Activated effector memory CD4-positive, alpha-beta T cell treated with anti-CD3 and anti-CD28 coated beads, Interleukin-2, amount 50 U/mL, for 16 hours (primary cell): ENCODE data around the gene SELENOO.
A peak's percentile ranks its signal among the peaks of the same experiment; 100 is the strongest.

Experiments
- DNase-seq: peaks from one replicate; pipeline ENCODE4 v3.0.0-alpha.2; 2020

SELENOO gene

DNA sequence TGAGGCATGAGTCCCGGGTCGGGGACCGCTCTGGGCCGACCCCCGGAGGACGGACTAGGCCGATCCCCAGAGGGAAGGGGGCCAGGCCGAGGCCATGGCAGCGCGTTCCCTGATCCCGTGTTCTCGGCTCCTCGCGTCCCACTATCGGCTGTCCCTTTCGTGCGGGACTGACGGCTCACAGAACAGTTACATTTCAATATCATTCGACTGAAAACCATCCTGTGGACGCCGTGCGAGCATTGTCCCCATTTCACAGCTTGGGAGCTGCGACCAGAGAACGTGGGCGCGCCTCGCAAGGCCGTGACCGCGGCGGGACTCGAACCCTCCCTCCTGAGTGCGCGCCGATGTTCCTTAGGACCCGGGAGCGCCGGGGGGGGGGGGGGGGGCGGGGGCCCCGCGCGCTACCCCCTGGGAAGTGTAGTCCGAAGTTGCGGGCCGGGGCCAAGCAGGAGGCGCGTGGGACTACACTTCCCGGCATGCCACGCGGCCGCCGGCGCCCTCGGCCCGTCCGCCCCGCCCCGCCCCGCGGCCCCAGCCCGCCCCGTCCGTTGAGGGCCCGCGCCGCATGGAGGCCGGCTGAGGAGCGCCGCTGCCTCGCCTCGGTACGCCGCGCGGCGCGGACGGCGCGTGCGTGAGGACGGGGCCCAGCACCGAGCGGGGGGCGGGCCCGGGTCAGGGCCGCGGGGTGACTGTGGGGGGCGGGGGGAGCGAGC lies 15.3 kb upstream of the SELENOO start, which contains the start of gene TRABD:
Gene TRABD (plus strand): TSS at position 539 of the 713 bp plus-strand sequence. CDS start 7,148 bp downstream, outside the sequence.
- DNase-seq, result peak; percentile 96

DNA sequence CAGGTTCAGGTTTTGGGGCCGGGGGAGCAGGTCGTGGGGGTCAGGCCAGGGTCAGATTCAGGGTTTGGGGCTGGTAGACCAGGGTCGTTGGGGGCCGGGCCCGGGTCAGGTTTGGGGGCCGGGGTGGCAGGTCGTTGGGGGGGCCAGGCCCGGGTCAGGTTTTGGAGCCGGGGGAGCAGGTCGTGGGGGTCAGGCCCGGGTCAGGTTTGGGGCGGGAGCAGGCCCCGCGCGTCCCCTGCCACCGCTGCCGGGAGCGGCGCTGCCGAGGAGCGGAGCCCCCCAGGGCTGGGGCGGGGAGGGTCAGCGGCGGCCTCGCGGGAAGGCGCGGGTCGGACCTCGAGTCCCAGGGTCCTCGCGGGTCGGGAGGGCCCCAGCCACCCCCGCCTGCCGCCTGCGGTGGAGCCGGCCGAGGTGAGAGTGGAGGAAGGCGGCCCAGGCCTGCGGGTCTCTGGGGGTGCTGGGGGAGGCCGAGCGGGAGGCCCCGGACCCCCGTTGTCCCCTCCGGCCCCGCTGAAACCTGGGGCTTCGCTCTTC lies 14.6 kb upstream of the SELENOO start:
- DNase-seq, result no peak

DNA sequence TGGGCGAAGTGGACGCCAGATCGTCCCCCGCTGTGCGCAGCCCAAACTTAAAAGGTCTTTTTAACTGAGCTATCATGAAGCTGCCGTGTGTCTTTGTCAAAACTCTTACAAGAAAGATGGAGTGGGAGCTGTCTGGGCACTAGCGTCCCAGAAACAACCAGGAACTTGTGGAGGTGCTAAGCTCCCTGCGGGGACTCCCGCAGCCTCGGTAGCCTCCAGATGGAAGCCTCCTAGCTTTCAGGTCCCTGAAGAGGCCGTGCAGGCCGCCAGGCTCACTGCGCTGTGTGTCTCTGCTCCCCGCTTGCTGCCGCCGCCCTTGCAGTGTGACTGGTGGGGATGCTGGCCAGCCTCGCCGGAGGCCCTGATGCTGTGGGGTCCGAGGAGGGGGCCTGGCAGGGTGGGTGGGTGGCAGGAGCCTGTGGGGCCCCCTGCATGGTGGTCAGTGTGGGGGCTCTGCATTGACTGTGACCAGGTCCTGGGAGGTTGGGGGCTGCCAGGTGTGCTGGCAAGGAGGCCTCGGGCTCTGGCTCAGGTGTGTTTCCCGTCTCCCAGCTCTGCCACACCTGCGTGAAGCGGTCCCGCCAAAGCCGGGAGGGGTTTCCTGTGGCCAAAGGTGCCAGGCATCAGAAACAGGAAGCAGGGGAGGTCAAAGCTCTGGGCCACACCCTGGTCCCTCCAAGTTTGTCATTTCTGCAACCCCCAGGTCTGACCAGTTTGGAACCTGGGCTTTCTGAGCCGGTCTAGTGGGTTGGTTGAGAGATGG lies 13.9 kb upstream of the SELENOO start:
- no peak for DNase-seq

DNA sequence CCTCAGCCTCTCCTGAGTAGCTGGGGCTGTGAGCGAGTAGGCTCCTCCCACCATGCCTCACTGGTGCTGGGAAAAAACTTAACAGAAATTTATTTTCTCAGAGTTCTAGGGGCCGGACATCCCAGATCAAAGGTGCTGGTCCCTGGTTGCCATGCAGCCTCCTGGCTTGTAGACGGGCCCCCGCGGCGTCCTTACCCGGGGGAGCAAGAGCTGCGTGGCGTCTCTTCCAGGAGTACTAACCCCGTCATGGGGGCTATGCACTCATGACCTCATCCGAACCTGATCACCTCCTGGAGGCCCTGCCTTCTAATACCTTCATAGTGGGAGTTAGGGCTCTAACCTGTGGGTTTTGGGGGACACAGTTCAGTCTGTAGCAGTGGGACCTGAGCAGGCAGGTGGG lies 12.5 kb upstream of the SELENOO start:
- no peak for DNase-seq

DNA sequence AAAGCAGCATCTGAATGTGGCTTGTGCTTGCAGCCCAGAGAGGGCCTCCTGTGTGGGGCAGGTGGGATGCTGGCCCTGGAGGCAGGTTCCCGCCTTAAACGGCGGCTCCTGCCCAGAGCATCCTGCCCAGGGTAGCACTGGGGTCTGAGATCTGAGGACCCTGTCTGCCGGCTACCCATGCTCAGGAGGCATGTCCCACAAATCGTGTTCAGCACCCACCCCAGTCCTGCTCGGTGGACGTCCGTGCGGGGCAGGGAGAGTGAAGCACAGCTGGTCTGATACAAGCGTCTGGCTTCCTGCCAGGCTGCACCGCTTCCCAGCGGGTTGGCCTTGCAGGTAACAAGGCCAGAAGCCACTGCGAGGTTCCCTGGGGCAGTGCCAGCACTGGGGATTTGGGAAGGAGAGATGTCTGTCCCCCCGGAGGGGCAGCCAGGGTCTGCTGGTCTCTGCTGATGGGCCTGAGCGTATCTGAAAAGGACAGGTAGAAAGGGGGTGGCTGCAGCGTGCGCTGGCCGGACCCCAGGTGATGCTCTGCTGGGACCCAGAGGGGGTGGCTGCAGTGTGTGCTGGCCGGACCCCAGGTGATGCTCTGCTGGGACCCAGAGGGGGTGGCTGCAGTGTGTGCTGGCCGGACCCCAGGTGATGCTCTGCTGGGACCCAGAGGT lies 11.5 kb upstream of the SELENOO start:
- no peak for DNase-seq

DNA sequence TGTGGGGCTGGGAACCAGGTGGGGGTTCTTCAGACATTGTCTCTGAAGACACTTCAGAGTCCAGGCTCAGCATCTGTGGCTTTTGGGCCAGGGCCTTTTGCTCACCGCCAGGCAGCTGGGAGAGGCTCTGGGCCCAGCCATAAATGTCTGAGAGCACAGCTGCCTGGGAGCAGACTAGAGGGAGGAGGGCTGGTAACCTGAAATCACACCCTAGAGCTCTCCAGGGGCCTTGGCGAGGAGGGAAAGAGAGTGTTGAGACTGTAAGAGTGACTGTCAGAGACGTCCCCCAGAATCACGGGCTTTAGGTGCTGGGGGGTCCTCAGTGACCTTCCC lies 11.0 kb upstream of the SELENOO start:
- no peak for DNase-seq

DNA sequence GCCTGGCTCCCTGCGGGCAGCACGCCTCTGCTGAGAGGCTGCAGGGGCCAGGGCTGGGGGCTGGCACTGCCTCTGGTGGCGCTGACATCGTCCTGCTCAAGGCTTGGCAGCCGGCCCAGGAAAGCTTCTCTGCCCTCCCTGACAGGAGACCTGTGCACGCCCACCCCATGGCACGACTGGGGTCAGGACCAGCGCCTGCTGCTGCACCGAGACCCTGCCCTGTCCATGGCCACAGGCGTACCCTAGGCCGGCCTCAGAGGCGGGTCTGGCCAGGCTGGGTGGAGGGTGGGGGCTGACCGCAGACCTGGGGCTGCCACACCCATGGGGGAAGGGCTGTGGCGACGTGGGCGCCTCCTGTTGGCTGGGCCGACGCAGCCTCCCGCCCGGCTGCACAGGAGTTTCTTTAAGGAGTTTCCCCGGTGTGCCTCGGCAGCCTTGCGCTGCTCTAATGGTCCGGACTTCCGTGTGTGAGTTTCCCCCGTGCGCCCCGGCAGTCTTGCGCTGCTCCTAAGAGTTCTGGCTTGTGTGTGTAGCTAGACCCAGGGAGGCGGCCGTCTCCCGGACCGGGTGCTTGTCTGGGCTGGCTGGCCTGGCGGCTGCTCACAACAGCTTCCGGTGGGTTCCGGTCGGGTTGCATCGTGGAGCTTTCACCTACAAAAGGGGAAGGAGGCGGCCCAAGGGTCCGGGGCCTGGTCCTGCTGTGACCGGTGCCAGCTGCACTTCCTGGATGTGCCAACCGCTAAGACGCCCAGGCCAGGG lies 10.4 kb upstream of the SELENOO start:
- DNase-seq, result peak; percentile 91

DNA sequence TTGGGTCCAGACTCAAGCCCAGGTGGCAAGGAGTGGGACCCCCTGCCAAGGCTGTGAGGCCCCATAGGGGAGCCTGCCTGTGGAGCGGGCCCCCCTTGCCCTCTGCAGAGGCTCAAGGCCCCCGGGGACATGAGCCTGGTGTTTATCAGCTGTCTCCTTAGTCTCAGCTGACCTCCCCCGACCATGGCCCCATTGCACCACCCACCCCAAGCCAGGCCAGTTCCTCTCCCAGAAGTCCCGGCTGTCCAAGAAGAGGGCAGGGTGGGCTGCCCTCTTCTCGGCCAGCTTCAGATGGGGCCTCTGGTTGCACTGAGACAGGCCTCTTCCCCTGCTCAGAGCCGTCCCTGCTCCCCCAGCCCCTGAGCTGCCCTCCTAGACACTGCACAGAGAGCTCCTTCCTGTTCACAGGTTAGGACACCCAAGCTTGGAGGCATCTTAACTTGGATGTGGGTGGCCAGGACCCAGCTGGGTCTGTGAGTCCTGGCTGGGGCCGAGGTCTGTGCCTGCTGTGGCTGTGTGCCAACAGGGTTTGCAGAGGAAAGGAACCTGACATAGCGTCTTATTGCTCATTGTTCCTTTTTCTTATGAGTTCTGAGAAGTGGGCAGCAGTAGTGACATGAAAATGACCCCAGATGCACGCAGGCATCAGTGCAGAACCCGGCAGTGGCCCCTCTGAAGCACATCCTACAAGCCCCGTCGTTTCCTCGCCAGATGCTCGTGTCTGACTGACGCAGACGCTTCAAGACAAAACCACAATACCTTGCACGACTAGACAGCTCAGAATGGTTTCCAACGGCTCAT lies 9.7 kb upstream of the SELENOO start:
- peak; percentile 89 for DNase-seq

DNA sequence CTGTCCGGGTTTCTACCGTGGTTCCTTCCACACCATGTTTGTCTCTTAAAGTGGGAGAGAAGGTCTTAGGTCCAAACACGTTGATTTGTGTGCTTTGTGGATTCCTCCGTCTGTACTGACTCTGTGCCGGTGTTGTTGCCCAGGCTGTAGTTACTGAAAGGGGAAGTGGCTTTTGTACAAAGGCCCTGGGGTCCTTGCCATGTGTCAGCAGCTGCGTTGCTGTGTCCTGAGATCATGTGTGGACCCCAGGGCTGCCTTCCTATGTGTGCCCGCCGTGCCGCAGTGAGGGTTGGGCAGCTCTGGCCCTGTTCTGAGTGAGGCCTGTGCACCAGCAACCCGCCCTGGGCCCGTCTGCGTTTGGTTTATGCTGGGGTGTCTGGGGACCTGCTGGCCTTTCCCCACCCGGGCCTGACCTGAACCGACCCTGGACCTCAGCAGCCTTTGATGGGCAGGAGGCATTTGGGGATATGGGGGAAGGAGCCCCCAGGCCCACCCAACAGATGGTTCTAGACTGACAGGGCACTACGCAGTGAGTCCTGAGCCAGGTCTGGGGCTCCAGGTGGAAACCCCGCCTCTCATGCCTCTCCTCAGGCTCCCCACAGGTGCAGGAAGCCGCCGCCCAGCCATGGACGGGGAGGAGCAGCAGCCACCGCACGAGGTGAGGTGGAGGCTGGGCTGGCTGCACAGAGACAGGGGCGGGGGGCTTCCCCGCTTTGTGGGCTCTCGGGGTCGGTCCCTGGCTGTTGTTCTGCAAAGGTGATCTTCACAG lies 8.2 kb upstream of the SELENOO start:
- DNase-seq, result peak; percentile 76

DNA sequence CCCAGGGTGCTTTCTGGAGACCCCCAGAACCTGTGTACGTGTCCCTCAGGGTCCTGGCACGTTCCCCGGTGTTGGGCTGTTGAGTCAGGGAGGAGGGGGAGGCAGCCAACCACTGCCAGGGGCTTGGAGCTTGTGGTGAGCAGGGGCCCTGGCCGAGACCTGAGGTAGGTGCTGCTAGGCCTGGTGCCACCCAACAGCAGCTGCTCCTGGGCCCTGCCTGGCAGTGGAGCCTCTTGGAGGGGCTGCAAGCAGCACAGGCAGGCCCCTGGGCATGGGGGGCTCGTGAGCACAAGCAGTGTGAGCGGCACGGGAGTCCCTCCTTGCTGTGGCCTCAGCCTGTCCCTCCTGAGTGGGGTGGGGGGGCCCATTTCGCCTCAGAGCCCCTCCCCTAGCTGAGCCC lies 7.2 kb upstream of the SELENOO start:
- no peak for DNase-seq

DNA sequence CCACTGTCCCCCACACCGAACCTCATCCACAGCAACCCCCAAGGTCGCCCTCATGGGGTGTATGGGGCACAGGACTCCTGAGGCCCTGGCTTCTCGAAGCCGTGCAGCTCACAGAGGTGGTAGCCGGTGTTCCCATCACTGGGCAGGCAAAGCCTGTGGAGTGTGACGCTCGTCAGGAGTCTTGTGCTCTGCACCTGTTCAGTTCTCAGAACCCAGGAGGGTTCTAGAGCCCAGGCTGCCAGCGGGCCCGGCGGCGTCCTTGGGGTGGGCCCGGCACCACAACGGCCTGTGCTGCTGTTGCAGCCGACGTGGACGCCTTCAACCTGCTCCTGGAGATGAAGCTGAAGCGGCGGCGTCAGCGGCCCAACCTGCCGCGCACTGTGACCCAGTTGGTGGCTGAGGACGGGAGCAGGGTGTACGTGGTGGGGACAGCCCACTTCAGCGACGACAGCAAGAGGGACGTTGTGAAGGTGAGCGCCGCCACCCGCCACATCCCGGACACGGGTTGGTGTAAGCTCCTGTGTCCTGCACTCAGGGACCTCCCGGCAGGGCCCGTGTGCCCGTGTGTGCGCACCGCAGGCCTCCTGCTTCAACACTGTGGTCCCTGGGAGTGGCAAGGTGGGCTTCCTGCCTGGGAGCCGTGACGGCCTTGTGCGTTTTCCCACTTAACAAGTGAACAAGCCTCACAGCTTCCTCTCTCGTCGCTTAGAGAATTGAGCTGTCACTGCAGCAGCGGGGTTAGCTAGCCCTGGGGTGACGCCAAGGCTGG lies 6.6 kb upstream of the SELENOO start:
- no peak for DNase-seq

DNA sequence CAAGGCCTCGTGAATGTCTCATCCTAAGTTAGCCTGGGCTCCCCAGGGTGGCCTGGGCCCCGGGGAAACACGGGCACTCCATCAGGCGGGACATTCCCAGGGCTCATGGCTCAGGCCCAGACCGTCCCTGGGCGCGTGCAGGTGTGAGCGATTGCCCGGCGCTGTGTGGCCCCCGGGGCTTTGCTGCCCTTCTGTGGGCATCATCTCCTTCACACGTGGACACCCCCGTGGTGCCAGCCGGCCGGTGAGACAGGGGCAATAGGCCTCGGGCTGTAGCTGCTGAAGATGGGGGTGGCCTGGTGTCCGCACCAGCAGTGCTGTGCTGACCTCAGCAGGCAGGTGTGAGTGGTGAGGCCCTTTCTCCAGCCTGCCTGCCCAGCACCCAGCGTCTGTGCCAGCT lies 4.6 kb upstream of the SELENOO start:
- no peak for DNase-seq

DNA sequence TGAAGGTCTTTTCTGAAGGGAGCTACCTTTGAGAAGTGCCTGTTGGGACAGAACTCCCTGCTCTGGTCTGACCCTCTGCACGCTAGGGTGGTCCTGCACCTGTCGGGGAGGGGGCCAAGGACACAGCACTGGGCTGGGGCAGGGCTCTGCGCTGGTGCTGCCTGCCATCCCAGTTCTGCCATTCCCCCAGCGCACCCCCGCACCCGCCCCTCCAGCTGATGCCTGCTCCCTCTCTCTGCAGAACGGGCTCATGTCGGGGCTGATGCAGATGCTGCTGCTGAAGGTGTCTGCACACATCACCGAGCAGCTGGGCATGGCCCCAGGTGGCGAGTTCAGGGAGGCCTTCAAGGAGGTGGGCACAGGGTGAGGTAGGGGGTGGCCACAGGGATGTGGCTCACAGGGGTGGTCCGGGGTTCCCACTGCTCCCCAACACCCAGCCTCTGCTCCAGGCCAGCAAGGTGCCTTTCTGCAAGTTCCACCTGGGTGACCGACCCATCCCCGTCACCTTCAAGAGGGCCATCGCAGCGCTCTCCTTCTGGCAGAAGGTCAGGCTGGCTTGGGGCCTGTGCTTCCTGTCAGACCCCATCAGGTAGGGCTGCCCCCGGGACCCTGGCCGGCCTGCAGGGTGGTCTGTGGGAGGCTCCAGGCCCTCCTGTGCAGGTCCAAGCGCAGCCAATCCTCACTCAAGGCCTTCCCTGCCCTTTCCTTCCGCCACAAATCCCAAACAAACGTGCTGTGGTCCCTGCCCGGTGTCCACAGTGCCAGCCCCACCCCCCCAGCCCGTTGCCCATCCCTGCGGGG lies 3.6 kb upstream of the SELENOO start:
- no peak for DNase-seq

DNA sequence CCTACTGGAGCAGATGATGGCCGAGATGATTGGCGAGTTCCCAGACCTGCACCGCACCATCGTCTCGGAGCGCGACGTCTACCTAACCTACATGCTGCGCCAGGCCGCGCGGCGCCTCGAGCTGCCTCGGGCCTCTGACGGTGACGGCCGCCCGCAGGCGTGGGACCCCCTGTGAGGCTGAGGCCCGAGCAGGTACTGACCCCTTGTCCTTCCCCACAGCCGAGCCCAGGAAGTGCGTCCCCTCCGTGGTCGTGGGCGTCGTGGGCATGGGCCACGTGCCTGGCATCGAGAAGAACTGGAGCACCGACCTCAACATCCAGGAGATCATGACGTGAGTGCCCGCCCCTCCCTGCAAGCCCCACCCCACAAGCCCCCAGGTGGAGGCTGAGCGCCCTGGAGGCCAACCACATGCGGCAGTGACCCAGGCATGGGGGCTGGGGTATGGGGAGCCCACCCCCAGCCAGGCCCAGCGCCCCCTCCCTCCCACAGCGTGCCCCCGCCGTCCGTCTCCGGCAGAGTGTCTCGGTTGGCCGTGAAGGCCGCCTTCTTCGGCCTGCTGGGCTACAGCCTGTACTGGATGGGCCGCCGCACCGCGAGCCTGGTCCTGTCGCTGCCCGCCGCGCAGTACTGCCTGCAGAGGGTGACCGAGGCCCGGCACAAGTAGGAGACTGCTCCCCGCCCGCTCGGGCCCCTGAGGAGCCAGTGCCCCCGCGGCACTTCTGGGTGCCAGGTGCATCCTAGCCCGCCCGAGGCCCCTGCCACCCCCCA lies 2.8 kb upstream of the SELENOO start:
- no peak for DNase-seq

DNA sequence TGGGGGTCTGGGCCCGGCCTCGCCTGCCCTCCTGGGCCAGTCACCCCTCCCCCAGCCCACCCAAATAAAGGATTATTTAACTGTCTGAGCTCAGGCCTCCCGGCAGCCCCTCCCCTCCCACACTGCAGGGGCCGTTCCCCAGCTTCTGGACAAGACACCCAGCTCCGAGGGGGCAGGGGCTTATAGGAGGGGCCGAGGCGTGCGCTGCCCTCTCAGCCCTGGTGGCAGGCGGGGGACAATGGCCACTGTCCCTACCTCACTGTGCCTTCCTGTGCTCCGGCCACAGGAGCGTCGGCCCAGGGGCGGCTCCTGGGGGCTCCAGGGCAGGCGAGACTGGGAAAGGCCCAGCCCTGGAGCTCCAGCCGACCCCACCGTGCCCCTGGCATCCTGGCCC lies 2.2 kb upstream of the SELENOO start:
- no peak for DNase-seq

DNA sequence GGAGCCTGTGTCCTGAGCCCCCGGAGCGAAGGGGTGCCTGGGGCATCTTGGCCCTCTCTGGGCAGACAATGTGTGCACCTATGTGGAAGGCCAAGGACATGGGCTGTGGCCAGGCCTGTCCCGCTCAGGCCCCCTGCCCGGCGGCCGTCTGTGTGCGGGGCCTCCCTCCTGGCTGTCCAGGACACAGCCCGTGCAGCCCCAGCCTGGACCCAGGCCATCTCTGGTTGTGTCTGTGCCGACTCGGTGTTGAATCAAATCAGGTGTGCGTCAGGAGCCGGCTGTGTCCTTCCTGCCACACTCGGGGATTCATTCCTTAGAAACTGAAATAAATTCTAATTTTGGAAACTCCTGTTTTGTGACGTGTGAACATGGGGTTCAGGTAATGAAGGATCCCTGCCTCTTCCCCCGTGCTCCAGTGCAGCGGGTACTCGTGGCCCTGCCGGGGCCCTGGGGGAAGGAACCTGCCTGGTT lies 1.5 kb upstream of the SELENOO start:
- no peak for DNase-seq

DNA sequence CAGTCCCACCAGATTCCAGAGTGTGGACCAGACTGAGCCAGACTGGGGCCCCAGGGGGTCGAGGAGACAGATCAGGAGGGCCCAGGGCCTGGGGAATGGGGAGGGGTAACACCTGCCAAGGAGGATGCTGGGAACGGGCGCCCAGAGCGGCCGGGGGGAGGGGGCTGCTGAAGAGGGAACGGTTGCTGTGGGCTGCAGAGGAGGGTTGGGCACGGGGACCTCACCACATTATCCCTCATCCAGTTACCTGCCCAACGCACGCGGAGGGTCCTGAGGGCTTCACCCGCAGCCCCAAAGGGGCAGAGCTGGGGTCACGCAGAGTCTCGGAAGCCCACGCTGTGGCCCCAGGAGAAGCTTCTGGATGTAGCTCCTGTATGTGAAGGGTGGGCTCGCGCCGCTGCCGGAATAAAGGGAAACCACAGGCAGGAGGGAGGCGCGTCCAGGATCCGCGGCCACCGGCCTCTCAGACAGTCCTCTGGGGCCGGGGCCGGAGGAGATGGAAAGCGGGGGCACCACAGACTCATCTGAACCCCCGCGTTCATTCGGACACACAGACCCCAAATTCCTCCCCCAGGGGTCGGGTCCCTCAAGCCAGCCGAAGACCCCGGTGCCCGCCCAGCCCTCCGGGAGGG lies 866 bp upstream of the SELENOO start:
- DNase-seq, result no peak
